Upper lobe of right lung (tissue), 1 donor: Measurements from ENCODE around the gene GAA. TPM values are rescaled to one million over a fixed set of nuclear protein-coding genes. Genes with fewer than 3 reads are reported as not detected.

Experiments
- ATAC-seq: fragments of 200-7000 bp; cut with Tn5 transposase; one replicate; pipeline ENCODE4 v1.9.1; 2020; ENCODE audit warnings: mild to moderate bottlenecking, moderate library complexity
- DNase-seq: peaks from one replicate; pipeline ENCODE4 v3.0.0-alpha.2; 2020
- H3K27ac ChIP-seq: fragments of 200-600 bp; one replicate; pipeline ENCODE4 v1.8.0; 2022
- H3K27me3 ChIP-seq: fragments of 200-600 bp; one replicate; pipeline ENCODE4 v1.8.0; 2022; ENCODE audit warnings: mild to moderate bottlenecking
- H3K36me3 ChIP-seq: fragments of 200-600 bp; one replicate; pipeline ENCODE4 v1.8.0; 2022
- H3K4me1 ChIP-seq: fragments of 200-600 bp; one replicate; pipeline ENCODE4 v1.8.0; 2022
- H3K4me3 ChIP-seq: fragments of 200-600 bp; one replicate; pipeline ENCODE4 v1.8.0; 2022; ENCODE audit warnings: mild to moderate bottlenecking
- H3K9me3 ChIP-seq: fragments of 200-600 bp; one replicate; pipeline ENCODE4 v1.8.0; 2022
- intact Hi-C: fragments of 100-400 bp; cut with DNase I; formaldehyde crosslinking; loops from one replicate; pipeline ENCODE4 v1.11.0; 2022
- total RNA-seq: library from RNA; stranded (reverse); fragmentation: NEBNext Ultra II Directional; extraction: Animal tissue kit (Norgen Biotek cat#: 25700); gene quantifications from one replicate; pipeline ENCODE4 v1.2.1, GENCODE V29; 2021
- TF ChIP-seq, protein P1 (sequence below): fragments of 200-600 bp; IDR thresholded peaks from one replicate; pipeline ENCODE4 v1.8.0; 2022; ENCODE audit warnings: antibody characterized with exemption
- donor health status: DM: no; HTN: yes; CAD: no; lungs with severe emphysema.

GAA gene
- total RNA-seq, 1 donor from 2014 or later = 99.1 TPM

DNA sequence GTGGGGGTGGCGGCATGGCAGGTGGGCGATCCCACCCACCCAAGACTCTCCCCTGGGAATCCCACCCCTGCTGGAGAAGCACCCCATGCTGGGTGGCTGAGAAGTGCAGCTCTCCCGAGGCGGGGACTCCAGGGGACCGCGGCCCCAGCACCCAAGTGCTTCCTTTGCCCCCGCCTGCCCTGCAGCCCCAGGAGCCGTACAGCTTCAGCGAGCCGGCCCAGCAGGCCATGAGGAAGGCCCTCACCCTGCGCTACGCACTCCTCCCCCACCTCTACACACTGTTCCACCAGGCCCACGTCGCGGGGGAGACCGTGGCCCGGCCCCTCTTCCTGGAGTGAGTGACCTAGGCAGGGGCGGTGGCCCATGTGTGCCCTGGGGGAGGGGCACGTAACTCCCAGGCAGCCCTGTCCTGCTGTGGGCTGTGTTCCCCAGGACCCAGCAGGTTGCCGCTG, 11.7 kb downstream of the GAA start:
- H3K4me3 ChIP-seq = no peak overlapping the region
- H3K9me3 ChIP-seq = no peaks in the 10 kb centered on the region
- DNase-seq = no peak
- H3K27me3 ChIP-seq = no peaks in the 10 kb centered on the region
- no peak overlapping the region for H3K27ac ChIP-seq
- no peak for ATAC-seq
- H3K4me1 ChIP-seq = no peaks in the 10 kb centered on the region
- intact Hi-C loops = no loop called here
- peaks cover 3% of the 10 kb centered on the region for H3K36me3 ChIP-seq
- TF ChIP-seq, protein P1, sequence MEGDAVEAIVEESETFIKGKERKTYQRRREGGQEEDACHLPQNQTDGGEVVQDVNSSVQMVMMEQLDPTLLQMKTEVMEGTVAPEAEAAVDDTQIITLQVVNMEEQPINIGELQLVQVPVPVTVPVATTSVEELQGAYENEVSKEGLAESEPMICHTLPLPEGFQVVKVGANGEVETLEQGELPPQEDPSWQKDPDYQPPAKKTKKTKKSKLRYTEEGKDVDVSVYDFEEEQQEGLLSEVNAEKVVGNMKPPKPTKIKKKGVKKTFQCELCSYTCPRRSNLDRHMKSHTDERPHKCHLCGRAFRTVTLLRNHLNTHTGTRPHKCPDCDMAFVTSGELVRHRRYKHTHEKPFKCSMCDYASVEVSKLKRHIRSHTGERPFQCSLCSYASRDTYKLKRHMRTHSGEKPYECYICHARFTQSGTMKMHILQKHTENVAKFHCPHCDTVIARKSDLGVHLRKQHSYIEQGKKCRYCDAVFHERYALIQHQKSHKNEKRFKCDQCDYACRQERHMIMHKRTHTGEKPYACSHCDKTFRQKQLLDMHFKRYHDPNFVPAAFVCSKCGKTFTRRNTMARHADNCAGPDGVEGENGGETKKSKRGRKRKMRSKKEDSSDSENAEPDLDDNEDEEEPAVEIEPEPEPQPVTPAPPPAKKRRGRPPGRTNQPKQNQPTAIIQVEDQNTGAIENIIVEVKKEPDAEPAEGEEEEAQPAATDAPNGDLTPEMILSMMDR = no peak

GRCh38 chr17:80114758-80115157, 13.4 kb downstream of the GAA start:
- H3K4me1 ChIP-seq = no peaks in the 10 kb centered on the region
- no peak overlapping the region for H3K27ac ChIP-seq
- no peak for DNase-seq
- no peak for ATAC-seq
- no peaks in the 10 kb centered on the region for H3K27me3 ChIP-seq
- H3K4me3 ChIP-seq = no peak overlapping the region
- TF ChIP-seq, protein P1 = no peak
- H3K9me3 ChIP-seq = no peaks in the 10 kb centered on the region
- intact Hi-C loops = no loop called here
- H3K36me3 ChIP-seq = peaks cover 3% of the 10 kb centered on the region

DNA sequence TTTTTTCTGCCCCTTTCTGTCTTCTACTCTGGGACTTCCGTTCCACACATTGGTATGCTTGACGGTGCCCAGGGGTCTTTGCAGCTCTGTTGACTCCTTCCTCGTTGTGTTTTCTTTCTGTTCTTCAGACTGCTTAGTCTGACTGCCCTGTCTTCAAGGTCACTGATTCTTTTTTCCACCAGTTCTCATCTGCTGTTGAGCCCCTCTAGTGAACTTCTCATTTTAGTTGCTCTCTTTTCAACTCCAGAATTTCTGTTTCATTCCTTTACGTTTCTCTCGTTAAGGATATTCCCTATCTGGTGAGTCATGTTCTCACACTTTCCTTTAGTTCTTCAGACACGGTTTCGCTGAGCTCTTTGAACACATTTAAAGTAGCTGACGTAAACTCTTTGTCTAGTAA, 13.8 kb downstream of the GAA start:
- TF ChIP-seq, protein P1 = no peak
- DNase-seq (no peak), ATAC-seq (no peak)
- intact Hi-C loops = no loop called here
- Histone ChIP-seq H3K4me1 (no peaks in the 10 kb centered on the region), H3K36me3 (peaks cover 3% of the 10 kb centered on the region), H3K9me3 (no peaks in the 10 kb centered on the region), H3K27me3 (no peaks in the 10 kb centered on the region), H3K27ac (no peak overlapping the region), H3K4me3 (no peak overlapping the region)

- no peak overlapping the region for H3K27ac ChIP-seq
- H3K27me3 ChIP-seq = no peaks in the 10 kb centered on the region
- H3K4me3 ChIP-seq = no peak overlapping the region
- DNase-seq = peak; percentile 21
- intact Hi-C loops = no loop called here
- no peaks in the 10 kb centered on the region for H3K9me3 ChIP-seq
- TF ChIP-seq, protein P1 = no peak
- H3K4me1 ChIP-seq = no peaks in the 10 kb centered on the region
- no peak for ATAC-seq
- H3K36me3 ChIP-seq = no peaks in the 10 kb centered on the region
Observed at GRCh38 chr17:80116276-80116920, 15.0 kb downstream of the GAA start.

- H3K4me1 ChIP-seq = no peaks in the 10 kb centered on the region
- intact Hi-C loops = no loop called here
- no peak for DNase-seq
- H3K27me3 ChIP-seq = no peaks in the 10 kb centered on the region
- H3K4me3 ChIP-seq = no peak overlapping the region
- TF ChIP-seq, protein P1 = no peak
- no peak for ATAC-seq
- H3K36me3 ChIP-seq = no peaks in the 10 kb centered on the region
- no peak overlapping the region for H3K27ac ChIP-seq
- no peaks in the 10 kb centered on the region for H3K9me3 ChIP-seq
Observed at GRCh38 chr17:80116921-80117380, 15.6 kb downstream of the GAA start.
